Naive thymus-derived CD4-positive, alpha-beta T cell (primary cell): ENCODE data around the gene SSBP3. TPM values are rescaled to one million over a fixed set of nuclear protein-coding genes. Genes with fewer than 3 reads are reported as not detected.

ENCODE experiments used
- ATAC-seq: fragments of 150-1000 bp; cut with Tn5 transposase; 2 replicates; pipeline ENCODE4 v1.10.0; 2021; ENCODE audit warnings: mild to moderate bottlenecking, moderate library complexity
- CTCF ChIA-PET: fragments of 350-600 bp; sonication (Branson Sonifier 250); formaldehyde crosslinking; loops from one replicate; lab custom pipeline; 2021; ENCODE audit warnings: antibody characterized with exemption; lab: Charles Lee
- POLR2A ChIA-PET: fragments of 350-600 bp; sonication (Branson Sonifier 250); formaldehyde crosslinking; loops from one replicate; lab custom pipeline; 2021; ENCODE audit warnings: antibody characterized with exemption, inconsistent platforms; lab: Charles Lee
- DNase-seq, 9 donors: peaks; one replicate each; pipeline versions ENCODE4 v3.0.0 to v3.0.0-alpha.2; 2020 to 2022; ENCODE audit warnings: mixed read lengths in 1 of 9
- H3K27ac ChIP-seq: one replicate; pipeline ENCODE4 v1.7.0; 2013; ENCODE audit warnings: mild to moderate bottlenecking, low read depth, low read length, moderate library complexity
- H3K27me3 ChIP-seq, 2 donors: one replicate each; pipeline ENCODE4 v1.7.0; 2013; ENCODE audit warnings: low read length in 2 of 2, mild to moderate bottlenecking in 2 of 2, moderate library complexity in 2 of 2; ENCODE audit not compliant: control insufficient read depth in 2 of 2, insufficient read depth in 2 of 2
- H3K36me3 ChIP-seq, 3 experiments: 1 replicate in 2 of 3; 2 replicates in 1 of 3; pipeline ENCODE4 v1.7.0; 2013; ENCODE audit warnings: low read length in 3 of 3, mild to moderate bottlenecking in 3 of 3, moderate library complexity in 1 of 3; ENCODE audit not compliant: insufficient read depth in 3 of 3, control insufficient read depth in 2 of 3
- H3K4me1 ChIP-seq, 2 donors: one replicate each; pipeline ENCODE4 v1.7.0; 2013; ENCODE audit warnings: low read length in 2 of 2, mild to moderate bottlenecking in 2 of 2, moderate library complexity in 1 of 2; ENCODE audit not compliant: control insufficient read depth in 2 of 2, insufficient read depth in 2 of 2
- H3K4me3 ChIP-seq: 2 replicates; pipeline ENCODE4 v1.7.0; 2013; ENCODE audit warnings: mild to moderate bottlenecking, low read length
- H3K9me3 ChIP-seq, 3 experiments: 1 replicate in 2 of 3; 2 replicates in 1 of 3; pipeline ENCODE4 v1.7.0; 2013; ENCODE audit warnings: low read length in 3 of 3; ENCODE audit not compliant: control insufficient read depth in 2 of 3
- H3K27ac Mint-ChIP-seq, 9 donors: one replicate each; pipeline ENCODE4 v1.8.0; 2020 to 2022; ENCODE audit warnings: mixed read lengths in 9 of 9, mild to moderate bottlenecking in 8 of 9, moderate library complexity in 5 of 9, inconsistent platforms in 2 of 9
- H3K27me3 Mint-ChIP-seq, 5 donors: one replicate each; pipeline ENCODE4 v1.8.0; 2021 to 2022; ENCODE audit warnings: mixed read lengths in 5 of 5, mild to moderate bottlenecking in 1 of 5
- H3K36me3 Mint-ChIP-seq, 5 donors: one replicate each; pipeline ENCODE4 v1.8.0; 2020 to 2022; ENCODE audit warnings: mixed read lengths in 5 of 5, mild to moderate bottlenecking in 3 of 5, inconsistent platforms in 1 of 5
- H3K4me1 Mint-ChIP-seq, 7 donors: one replicate each; pipeline ENCODE4 v1.8.0; 2020 to 2022; ENCODE audit warnings: mixed read lengths in 7 of 7, mild to moderate bottlenecking in 3 of 7, inconsistent platforms in 1 of 7
- H3K4me3 Mint-ChIP-seq, 10 donors: one replicate each; pipeline ENCODE4 v1.8.0; 2020 to 2022; ENCODE audit warnings: mild to moderate bottlenecking in 10 of 10, mixed read lengths in 10 of 10, moderate library complexity in 6 of 10, inconsistent platforms in 2 of 10
- H3K9me3 Mint-ChIP-seq, 11 donors: one replicate each; pipeline ENCODE4 v1.8.0; 2020 to 2022; ENCODE audit warnings: mixed read lengths in 11 of 11, mild to moderate bottlenecking in 4 of 11, inconsistent platforms in 1 of 11, moderate library complexity in 1 of 11
- intact Hi-C, 2 donors: fragments of 100-400 bp; cut with micrococcal nuclease; formaldehyde crosslinking; loops; one replicate each; pipeline ENCODE4 v1.15.1; 2023
- polyA plus RNA-seq, 2 donors: library from polyadenylated mRNA; unstranded; fragments of 300-500 nt; fragmentation: Illumina TruSeq; gene quantifications; one replicate each; pipeline ENCODE4 v1.2.3, GENCODE V29; 2021
- total RNA-seq, 6 experiments: library from RNA in 5 of 6; stranded (reverse) in 5 of 6; gene quantifications; 1 replicate in 5 of 6; 2 replicates in 1 of 6; pipeline ENCODE4 v1.2.3 and lab custom pipeline; 2021 to 2026

Gene SSBP3
- total and polyA plus RNA-seq, 7 experiments from 2014 or later: 19.4 to 124 (median 80.5) TPM

DNA sequence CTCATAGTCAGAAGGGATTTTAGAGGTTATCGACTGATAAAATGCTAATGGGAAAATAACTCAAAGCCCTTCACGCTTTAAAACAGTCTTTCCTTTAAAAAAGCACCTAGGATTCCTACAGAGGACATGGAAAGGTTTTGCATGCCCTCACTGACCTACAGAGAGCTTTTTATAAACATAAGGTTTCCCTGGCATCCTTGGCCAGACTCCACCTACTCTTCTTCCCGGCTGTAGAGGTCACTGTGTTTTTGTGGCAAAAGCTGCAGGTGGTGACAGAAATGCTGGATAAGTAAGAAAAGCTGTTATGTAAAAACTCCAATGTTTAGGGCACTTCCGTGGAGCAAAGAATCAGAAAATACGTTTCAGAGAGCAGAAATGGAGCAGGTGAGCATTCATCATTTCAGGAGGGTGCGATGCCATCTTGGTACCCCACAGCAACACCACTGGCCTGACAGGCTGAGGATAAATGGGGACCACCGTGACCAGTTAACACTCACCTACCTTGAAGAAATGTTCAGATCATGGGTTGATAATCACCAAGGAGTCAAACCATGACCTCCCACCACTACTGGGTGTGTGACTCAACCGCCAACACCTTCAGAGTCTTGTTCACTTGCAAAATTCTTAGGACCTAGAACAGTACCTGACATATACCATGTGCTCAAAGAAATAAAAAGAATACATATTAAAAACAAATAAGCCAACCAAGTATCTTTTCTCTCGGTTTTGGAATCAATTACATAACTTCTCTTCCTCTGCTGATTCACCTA lies 46.6 kb downstream of the SSBP3 start:
- H3K4me3 ChIP-seq: no peak overlapping the region
- peak in 2 of 9 donors; percentile 6 to 34 for DNase-seq
- no peak for ATAC-seq
- Mint-ChIP-seq H3K36me3 (peaks cover 0 to 11% (median 6%) of the 10 kb centered on the region in 5 donors), H3K4me1 (peaks cover 70 to 99% (median 95%) of the 10 kb centered on the region in 7 donors), H3K27me3 (no peaks in the 10 kb centered on the region), H3K4me3 (no peak overlapping the region), H3K9me3 (no peaks in the 10 kb centered on the region), H3K27ac (peak overlapping the region in 8 of 9 donors; percentile 13 to 99 (median 88))
- H3K27me3 ChIP-seq: no peaks in the 10 kb centered on the region
- H3K4me1 ChIP-seq: peaks cover 3 to 60% of the 10 kb centered on the region in 2 donors
- peaks cover 0 to 9% (median 0%) of the 10 kb centered on the region in 3 experiments for H3K36me3 ChIP-seq
- ChIA-PET POLR2A (interaction anchor here (1.0 kb wide), 1 partner anchor 130 kb away, joined by 3 read pairs; no protein-coding TSS in a partner anchor), CTCF (interaction anchor here (1.0 kb wide), 1 partner anchor 159 kb away, joined by 3 read pairs; the partner anchor contains the start of gene MRPL37)
- H3K27ac ChIP-seq: no peak overlapping the region
- no peaks in the 10 kb centered on the region for H3K9me3 ChIP-seq
- intact Hi-C loops: loop anchor here (1.0 to 5.0 kb wide), 4 partner anchors 47 to 157 kb away; partner anchors contain the start of genes CYB5RL (in 1 of the 2) and MRPL37 (in 1 of the 2)

DNA sequence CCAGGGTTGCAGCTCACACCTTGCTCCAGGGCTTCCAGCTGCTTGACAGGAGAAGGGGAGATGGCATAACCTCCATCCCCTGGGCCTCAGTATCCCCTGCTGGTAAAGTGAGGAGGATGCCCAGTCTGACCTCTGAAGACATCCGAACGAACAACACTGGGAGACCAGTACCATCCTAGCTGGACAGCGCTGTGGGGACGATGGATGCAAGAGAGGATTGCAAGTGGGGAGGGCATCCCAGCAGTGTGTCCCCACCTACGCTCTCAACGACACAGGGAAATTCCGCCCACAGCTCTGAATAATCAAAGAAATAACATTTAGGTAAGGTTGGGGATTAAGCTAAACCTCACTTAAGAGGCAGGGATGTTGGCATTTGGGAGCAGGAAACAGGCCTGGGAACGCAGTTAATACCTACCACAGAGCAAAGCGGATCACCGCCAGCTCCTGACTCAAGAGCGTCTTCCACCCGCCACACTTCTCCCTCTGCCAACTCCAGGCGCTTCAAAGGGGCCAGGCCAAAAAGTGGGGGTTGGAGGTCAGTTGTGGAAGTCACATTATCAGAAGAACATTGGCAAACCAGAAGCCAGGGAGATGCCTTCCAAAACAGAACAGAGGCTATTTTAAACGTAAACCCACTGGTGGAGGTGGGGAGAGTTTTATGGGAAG lies 47.6 kb downstream of the SSBP3 start:
- Histone ChIP-seq H3K36me3 (peaks cover 0 to 9% (median 0%) of the 10 kb centered on the region in 3 experiments), H3K4me3 (no peak overlapping the region), H3K4me1 (peaks cover 3 to 63% of the 10 kb centered on the region in 2 donors), H3K27ac (peak overlapping the region; percentile 76), H3K9me3 (no peaks in the 10 kb centered on the region), H3K27me3 (no peaks in the 10 kb centered on the region)
- ChIA-PET CTCF (interaction anchor here (0.7 to 1.3 kb wide), 5 partner anchors 9 to 133 kb away, joined by 3 read pairs; partner anchors contain the start of gene SSBP3), POLR2A (interaction anchor here (1.4 kb wide), 1 partner anchor 73 kb away, joined by 3 read pairs; no protein-coding TSS in a partner anchor)
- Mint-ChIP-seq H3K4me1 (peaks cover 74 to 99% (median 95%) of the 10 kb centered on the region in 7 donors), H3K9me3 (no peaks in the 10 kb centered on the region), H3K4me3 (peak overlapping the region in 4 of 10 donors; percentile 21 to 98 (median 87)), H3K36me3 (peaks cover 0 to 10% (median 0%) of the 10 kb centered on the region in 5 donors), H3K27me3 (no peaks in the 10 kb centered on the region), H3K27ac (peak overlapping the region in 8 of 9 donors; percentile 64 to 99 (median 97))
- no peak for ATAC-seq
- DNase-seq: peak in 1 of 9 donors; percentile 4
- intact Hi-C loops: loop anchor here in 1 of 2 donors (5.0 kb wide), 2 partner anchors 46 to 156 kb away; partner anchors contain the start of genes CYB5RL and MRPL37

DNA sequence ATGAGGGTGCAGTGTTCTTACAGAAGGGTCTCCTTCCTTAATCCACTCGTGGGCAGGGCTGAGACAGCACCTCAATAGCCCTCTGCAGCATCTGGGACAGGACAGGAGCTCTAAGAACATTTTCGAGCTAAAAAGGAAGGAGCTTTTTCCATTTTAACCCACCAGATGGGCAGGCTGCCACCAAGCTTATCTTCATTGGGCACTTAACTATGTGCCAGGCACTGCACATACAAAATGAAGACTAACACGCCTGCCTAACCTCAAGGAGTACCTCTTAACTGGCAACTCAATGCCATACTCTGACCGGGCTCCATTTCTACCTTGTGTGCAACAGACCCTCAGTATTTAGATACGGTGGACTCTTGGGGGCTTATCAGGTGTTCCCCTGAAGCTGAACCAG lies 48.2 kb downstream of the SSBP3 start:
- Histone ChIP-seq H3K4me1 (peaks cover 3 to 68% of the 10 kb centered on the region in 2 donors), H3K4me3 (no peak overlapping the region), H3K27ac (peak overlapping the region; percentile 76), H3K27me3 (no peaks in the 10 kb centered on the region), H3K9me3 (no peaks in the 10 kb centered on the region), H3K36me3 (peaks cover 0 to 9% (median 0%) of the 10 kb centered on the region in 3 experiments)
- ATAC-seq (no peak), DNase-seq (no peak)
- peaks cover 0 to 10% (median 0%) of the 10 kb centered on the region in 5 donors for H3K36me3 Mint-ChIP-seq
- H3K27ac Mint-ChIP-seq: peak overlapping the region; percentile 87 to 99 (median 97)
- ChIA-PET CTCF (interaction anchor here (1.0 to 1.3 kb wide), 4 partner anchors 9 to 133 kb away, joined by 3 read pairs; partner anchors contain the start of gene SSBP3), POLR2A (interaction anchor here (0.6 to 1.4 kb wide), 2 partner anchors 48 to 73 kb away, joined by 3 read pairs; partner anchors contain the start of gene SSBP3)
- intact Hi-C loops: loop anchor here (2.0 to 5.0 kb wide), 5 partner anchors 19 to 157 kb away; partner anchors contain the start of genes CYB5RL (in 2 of the 2) and MRPL37 (in 2 of the 2)
- no peaks in the 10 kb centered on the region for H3K27me3 Mint-ChIP-seq
- H3K9me3 Mint-ChIP-seq: no peaks in the 10 kb centered on the region
- peak overlapping the region in 9 of 10 donors; percentile 86 to 98 (median 92) for H3K4me3 Mint-ChIP-seq
- peaks cover 72 to 98% (median 94%) of the 10 kb centered on the region in 7 donors for H3K4me1 Mint-ChIP-seq

- POLR2A ChIA-PET: interaction anchor here (1.6 kb wide), 1 partner anchor 45 kb away, joined by 3 read pairs; no protein-coding TSS in a partner anchor
- intact Hi-C loops: loop anchor here (1.0 to 5.0 kb wide), 9 partner anchors 8 to 156 kb away; partner anchors contain the start of genes CYB5RL (in 2 of the 2) and MRPL37 (in 2 of the 2)
- DNase-seq: peak in 8 of 9 donors; percentile 36 to 80 (median 66)
- Mint-ChIP-seq H3K9me3 (no peaks in the 10 kb centered on the region), H3K36me3 (peaks cover 0 to 14% (median 0%) of the 10 kb centered on the region in 5 donors), H3K27ac (peak overlapping the region; percentile 87 to 99 (median 97)), H3K4me1 (peaks cover 71 to 97% (median 94%) of the 10 kb centered on the region in 7 donors), H3K4me3 (peak overlapping the region; percentile 86 to 98 (median 91)), H3K27me3 (no peaks in the 10 kb centered on the region)
- peak; percentile 94 for ATAC-seq
- Histone ChIP-seq H3K36me3 (peaks cover 0 to 9% (median 0%) of the 10 kb centered on the region in 3 experiments), H3K27ac (peak overlapping the region; percentile 76), H3K4me1 (peaks cover 3 to 71% of the 10 kb centered on the region in 2 donors), H3K27me3 (no peaks in the 10 kb centered on the region), H3K9me3 (no peaks in the 10 kb centered on the region), H3K4me3 (peak overlapping the region; percentile 56)
- CTCF ChIA-PET: interaction anchor here (0.9 to 1.5 kb wide), 2 partner anchors 15 to 47 kb away, joined by 3 to 4 read pairs; no protein-coding TSS in a partner anchor
Observed at GRCh38 chr1:54356680-54357147, 49.5 kb downstream of the SSBP3 start.

DNA sequence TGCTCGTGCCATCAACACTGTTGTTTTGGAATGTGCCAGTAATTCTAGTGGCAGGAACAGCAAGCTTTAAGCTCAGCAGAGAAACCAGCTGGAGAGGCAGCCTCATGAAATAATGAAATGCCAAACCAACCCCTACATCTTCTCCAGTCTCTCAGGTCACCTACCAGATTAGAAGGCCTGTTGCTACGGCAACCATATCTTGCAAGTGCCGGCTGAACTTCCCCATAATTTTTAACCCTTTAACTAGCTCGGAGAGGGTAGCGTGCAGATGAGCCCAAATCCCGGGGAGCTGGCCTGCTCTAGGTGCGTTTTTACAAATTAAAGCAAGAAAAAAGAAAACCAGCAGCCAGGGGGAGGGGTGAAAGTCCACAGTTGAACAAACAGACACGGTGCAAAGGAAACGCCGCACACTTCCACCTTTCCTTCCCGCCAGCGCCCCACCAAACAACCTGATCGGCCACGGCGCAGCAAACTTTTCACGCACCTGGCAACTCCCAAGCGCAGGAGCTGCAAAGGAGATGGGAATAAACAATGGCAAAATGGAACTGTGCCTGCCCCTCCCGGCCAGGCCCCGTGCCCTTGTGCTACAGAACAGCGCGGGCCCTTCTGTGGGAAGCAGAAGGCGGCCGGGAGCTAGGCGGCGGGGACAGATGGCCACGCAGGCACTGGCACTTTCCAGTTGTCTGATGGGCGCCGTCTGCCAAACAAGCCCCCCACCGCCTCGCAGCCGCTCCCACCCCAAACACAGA lies 50.1 kb downstream of the SSBP3 start:
- H3K4me1 Mint-ChIP-seq: peaks cover 72 to 97% (median 94%) of the 10 kb centered on the region in 7 donors
- POLR2A ChIA-PET: interaction anchor here (1.5 to 1.6 kb wide), 2 partner anchors 45 to 77 kb away, joined by 3 read pairs; no protein-coding TSS in a partner anchor
- peak in 7 of 9 donors; percentile 7 to 31 (median 24) for DNase-seq
- intact Hi-C loops: loop anchor here (1.0 to 5.0 kb wide), 9 partner anchors 8 to 155 kb away; partner anchors contain the start of genes CYB5RL (in 2 of the 2) and MRPL37 (in 2 of the 2)
- CTCF ChIA-PET: interaction anchor here (0.9 to 1.5 kb wide), 2 partner anchors 15 to 47 kb away, joined by 3 to 4 read pairs; no protein-coding TSS in a partner anchor
- no peaks in the 10 kb centered on the region for H3K9me3 Mint-ChIP-seq
- peak overlapping the region; percentile 56 for H3K4me3 ChIP-seq
- H3K4me3 Mint-ChIP-seq: peak overlapping the region; percentile 86 to 98 (median 91)
- peaks cover 0 to 14% (median 0%) of the 10 kb centered on the region in 5 donors for H3K36me3 Mint-ChIP-seq
- no peaks in the 10 kb centered on the region for H3K27me3 ChIP-seq
- H3K27ac Mint-ChIP-seq: peak overlapping the region; percentile 87 to 99 (median 97)
- H3K4me1 ChIP-seq: peaks cover 3 to 67% of the 10 kb centered on the region in 2 donors
- H3K9me3 ChIP-seq: no peaks in the 10 kb centered on the region
- peak; percentile 12 for ATAC-seq
- peak overlapping the region; percentile 76 for H3K27ac ChIP-seq
- no peaks in the 10 kb centered on the region for H3K27me3 Mint-ChIP-seq
- peaks cover 0 to 9% (median 0%) of the 10 kb centered on the region in 3 experiments for H3K36me3 ChIP-seq
